Kidney (tissue), 14 donors: ENCODE results near the gene PPM1E. TPM values are rescaled to one million over a fixed set of nuclear protein-coding genes. Genes with fewer than 3 reads are reported as not detected.

Experiments used
- DNase-seq, 5 donors: peaks; one replicate each; pipeline ENCODE4 v3.0.0-alpha.2; 2013 to 2020
- FAIRE-seq: peaks from 2 replicates; lab custom pipeline; 2012; peaks lifted over from hg19 to GRCh38; lab: Jason Lieb, UNC
- H3K27ac ChIP-seq, 2 donors: one replicate each; pipeline ENCODE4 v1.7.0; 2013; ENCODE audit warnings: low read depth in 2 of 2, low read length in 2 of 2, inconsistent platforms in 1 of 2
- H3K27me3 ChIP-seq: one replicate; pipeline ENCODE4 v1.7.1; 2013; ENCODE audit warnings: low read length, inconsistent platforms; ENCODE audit not compliant: control insufficient read depth, insufficient read depth
- H3K36me3 ChIP-seq, 3 donors: one replicate each; pipeline versions ENCODE4 v1.7.0 to v1.7.1; 2013; ENCODE audit warnings: low read length in 3 of 3, control low read depth in 1 of 3, inconsistent platforms in 1 of 3; ENCODE audit not compliant: insufficient read depth in 3 of 3, control insufficient read depth in 2 of 3
- H3K4me1 ChIP-seq, 3 donors: one replicate each; pipeline versions ENCODE4 v1.7.0 to v1.7.1; 2013; ENCODE audit warnings: low read length in 3 of 3, inconsistent platforms in 1 of 3, low read depth in 1 of 3; ENCODE audit not compliant: control insufficient read depth in 2 of 3, insufficient read depth in 2 of 3
- H3K4me3 ChIP-seq, 3 donors: one replicate each; pipeline versions ENCODE4 v1.7.0 to v1.8.1; 2013; ENCODE audit warnings: low read length in 3 of 3, control low read depth in 1 of 3, inconsistent platforms in 1 of 3
- H3K9ac ChIP-seq, 3 donors: one replicate each; pipeline versions ENCODE4 v1.7.0 to v1.7.1; 2013; ENCODE audit warnings: low read length in 3 of 3, control low read depth in 1 of 3, inconsistent platforms in 1 of 3
- H3K9me3 ChIP-seq, 3 donors: one replicate each; pipeline versions ENCODE4 v1.7.0 to v1.7.1; 2013; ENCODE audit warnings: low read length in 3 of 3, control low read depth in 1 of 3, inconsistent platforms in 1 of 3; ENCODE audit not compliant: control insufficient read depth in 2 of 3, insufficient read depth in 1 of 3
- intact Hi-C: fragments of 100-400 bp; cut with DNase I; formaldehyde crosslinking; loops from one replicate; pipeline ENCODE4 v1.11.1; 2022
- polyA plus RNA-seq: library from polyadenylated mRNA; stranded (reverse); fragments of 350-450 nt; fragmentation: Illumina TruSeq; extraction: RNeasy Lipid Tissue Mini Kit (QIAGEN cat#74804); gene quantifications from one replicate; pipeline ENCODE4 v1.2.3, GENCODE V29; 2014; ENCODE audit warnings: low read depth, low replicate concordance; ENCODE audit not compliant: insufficient read depth
- total RNA-seq: library from RNA; stranded (reverse); fragmentation: NEBNext Ultra II Directional; extraction: Animal tissue kit (Norgen Biotek cat#: 25700); gene quantifications from one replicate; pipeline ENCODE4 v1.2.1, GENCODE V29; 2021
- TF ChIP-seq, protein P1 (sequence below): IDR thresholded peaks from 3 replicates; pipeline ENCODE4 v1.5.1; 2012; ENCODE audit warnings: mild to moderate bottlenecking, moderate library complexity, borderline replicate concordance; ENCODE audit not compliant: insufficient read depth; ENCODE audit errors: extremely low read depth
- donor health status: control.
- donor health status: control.
- donor health status: control.
- donor health status: control.
- donor health status: control.
- donor health status: DM: yes; HTN: yes; CAD: no.
- donor health status: Normal renal cell carcinoma (clear cell type).

Gene PPM1E
- total and polyA plus RNA-seq, 2 donors from 2014 or later: 0.47 to 0.82 TPM

GRCh38 chr17:59007995-59008394 is 252.3 kb downstream of the PPM1E start:
- H3K9me3 ChIP-seq: no peaks in the 10 kb centered on the region
- H3K9ac ChIP-seq: no peak overlapping the region
- DNase-seq (no peak), FAIRE-seq (no peak)
- no peak overlapping the region for H3K27ac ChIP-seq
- H3K27me3 ChIP-seq: no peaks in the 10 kb centered on the region
- no peaks in the 10 kb centered on the region for H3K4me1 ChIP-seq
- intact Hi-C loops: loop anchor here (10.0 kb wide), 1 partner anchor 303 kb away; no protein-coding TSS in a partner anchor
- no peak overlapping the region for H3K4me3 ChIP-seq
- H3K36me3 ChIP-seq: peaks cover 0 to 10% (median 0%) of the 10 kb centered on the region in 3 donors
- TF ChIP-seq, protein P1, sequence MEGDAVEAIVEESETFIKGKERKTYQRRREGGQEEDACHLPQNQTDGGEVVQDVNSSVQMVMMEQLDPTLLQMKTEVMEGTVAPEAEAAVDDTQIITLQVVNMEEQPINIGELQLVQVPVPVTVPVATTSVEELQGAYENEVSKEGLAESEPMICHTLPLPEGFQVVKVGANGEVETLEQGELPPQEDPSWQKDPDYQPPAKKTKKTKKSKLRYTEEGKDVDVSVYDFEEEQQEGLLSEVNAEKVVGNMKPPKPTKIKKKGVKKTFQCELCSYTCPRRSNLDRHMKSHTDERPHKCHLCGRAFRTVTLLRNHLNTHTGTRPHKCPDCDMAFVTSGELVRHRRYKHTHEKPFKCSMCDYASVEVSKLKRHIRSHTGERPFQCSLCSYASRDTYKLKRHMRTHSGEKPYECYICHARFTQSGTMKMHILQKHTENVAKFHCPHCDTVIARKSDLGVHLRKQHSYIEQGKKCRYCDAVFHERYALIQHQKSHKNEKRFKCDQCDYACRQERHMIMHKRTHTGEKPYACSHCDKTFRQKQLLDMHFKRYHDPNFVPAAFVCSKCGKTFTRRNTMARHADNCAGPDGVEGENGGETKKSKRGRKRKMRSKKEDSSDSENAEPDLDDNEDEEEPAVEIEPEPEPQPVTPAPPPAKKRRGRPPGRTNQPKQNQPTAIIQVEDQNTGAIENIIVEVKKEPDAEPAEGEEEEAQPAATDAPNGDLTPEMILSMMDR: no peak

- Histone ChIP-seq H3K36me3 (peaks cover 0 to 10% (median 0%) of the 10 kb centered on the region in 3 donors), H3K9me3 (no peaks in the 10 kb centered on the region), H3K9ac (no peak overlapping the region), H3K4me3 (no peak overlapping the region), H3K27ac (no peak overlapping the region), H3K27me3 (no peaks in the 10 kb centered on the region), H3K4me1 (no peaks in the 10 kb centered on the region)
- TF ChIP-seq, protein P1: no peak
- no peak for DNase-seq
- FAIRE-seq: no peak
- intact Hi-C loops: loop anchor here (10.0 kb wide), 1 partner anchor 304 kb away; no protein-coding TSS in a partner anchor
Measured at GRCh38 chr17:59008737-59009136, 253.1 kb downstream of the PPM1E start.

- Histone ChIP-seq H3K27ac (no peak overlapping the region), H3K4me3 (no peak overlapping the region), H3K27me3 (no peaks in the 10 kb centered on the region), H3K9me3 (no peaks in the 10 kb centered on the region), H3K4me1 (no peaks in the 10 kb centered on the region), H3K9ac (no peak overlapping the region), H3K36me3 (peaks cover 0 to 10% (median 0%) of the 10 kb centered on the region in 3 donors)
- TF ChIP-seq, protein P1: no peak
- no peak for DNase-seq
- intact Hi-C loops: no loop called here
- no peak for FAIRE-seq
Measured at GRCh38 chr17:59010026-59010425, 254.4 kb downstream of the PPM1E start.

DNA sequence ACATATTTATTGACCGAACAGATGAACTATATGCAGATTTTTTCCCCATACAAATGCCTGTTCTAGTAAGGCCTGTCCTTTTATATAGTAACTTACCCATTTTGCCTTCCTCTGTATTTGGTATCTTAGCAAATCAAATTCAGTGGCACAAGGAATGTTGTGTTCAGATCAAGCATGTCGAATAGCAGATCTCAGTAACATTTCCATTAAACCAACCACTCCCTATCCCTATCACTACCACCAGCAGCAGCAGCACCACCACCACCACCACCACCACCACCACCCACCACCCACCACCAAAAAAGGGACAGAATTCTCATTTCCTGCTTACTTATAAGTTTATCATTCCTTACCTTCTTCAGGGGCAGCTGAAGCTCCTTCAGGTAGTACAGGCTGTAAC is 256.3 kb downstream of the PPM1E start:
- FAIRE-seq (no peak), DNase-seq (no peak)
- H3K9ac ChIP-seq: no peak overlapping the region
- intact Hi-C loops: no loop called here
- H3K27ac ChIP-seq: no peak overlapping the region
- no peaks in the 10 kb centered on the region for H3K9me3 ChIP-seq
- H3K36me3 ChIP-seq: peaks cover 0 to 10% (median 0%) of the 10 kb centered on the region in 3 donors
- no peaks in the 10 kb centered on the region for H3K4me1 ChIP-seq
- H3K27me3 ChIP-seq: no peaks in the 10 kb centered on the region
- TF ChIP-seq, protein P1: no peak
- no peak overlapping the region for H3K4me3 ChIP-seq
